ENCODE results near the gene EIF4A3.

DNA sequence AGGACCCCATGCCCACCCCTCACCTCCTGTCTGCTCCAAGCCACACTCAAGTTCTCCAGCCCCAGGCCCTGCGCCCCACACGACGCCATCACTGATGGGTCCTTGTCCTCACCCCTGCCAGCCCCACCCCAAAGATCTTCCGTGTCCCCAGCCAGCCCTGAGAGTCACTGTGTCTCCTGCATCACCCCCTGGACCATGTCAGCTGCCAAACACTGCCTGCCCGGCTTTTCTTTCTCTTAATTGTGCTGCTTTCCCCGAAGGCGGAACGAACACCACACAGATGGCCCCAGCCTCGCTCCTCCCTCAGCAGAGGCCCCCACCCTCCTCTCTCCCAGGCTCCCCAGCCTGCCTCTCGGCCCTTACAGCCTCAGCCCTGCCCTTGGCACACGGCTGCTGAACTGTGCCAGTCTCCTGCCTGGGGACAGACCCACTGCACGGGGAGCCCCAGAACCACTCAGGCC, 50.3 kb downstream of the EIF4A3 start:
- TF ChIP-seq, protein P1, sequence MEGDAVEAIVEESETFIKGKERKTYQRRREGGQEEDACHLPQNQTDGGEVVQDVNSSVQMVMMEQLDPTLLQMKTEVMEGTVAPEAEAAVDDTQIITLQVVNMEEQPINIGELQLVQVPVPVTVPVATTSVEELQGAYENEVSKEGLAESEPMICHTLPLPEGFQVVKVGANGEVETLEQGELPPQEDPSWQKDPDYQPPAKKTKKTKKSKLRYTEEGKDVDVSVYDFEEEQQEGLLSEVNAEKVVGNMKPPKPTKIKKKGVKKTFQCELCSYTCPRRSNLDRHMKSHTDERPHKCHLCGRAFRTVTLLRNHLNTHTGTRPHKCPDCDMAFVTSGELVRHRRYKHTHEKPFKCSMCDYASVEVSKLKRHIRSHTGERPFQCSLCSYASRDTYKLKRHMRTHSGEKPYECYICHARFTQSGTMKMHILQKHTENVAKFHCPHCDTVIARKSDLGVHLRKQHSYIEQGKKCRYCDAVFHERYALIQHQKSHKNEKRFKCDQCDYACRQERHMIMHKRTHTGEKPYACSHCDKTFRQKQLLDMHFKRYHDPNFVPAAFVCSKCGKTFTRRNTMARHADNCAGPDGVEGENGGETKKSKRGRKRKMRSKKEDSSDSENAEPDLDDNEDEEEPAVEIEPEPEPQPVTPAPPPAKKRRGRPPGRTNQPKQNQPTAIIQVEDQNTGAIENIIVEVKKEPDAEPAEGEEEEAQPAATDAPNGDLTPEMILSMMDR (IDR thresholded peaks at IDR 0.05) = no peak
- TF ChIP-seq POLR2A (IDR thresholded peaks at IDR 0.05) = no peak

All from body of pancreas (tissue), 4 donors.